HCT116 (cell line): ENCODE measurements around the gene GRIN2A. TPM values are rescaled to one million over a fixed set of nuclear protein-coding genes. Genes with fewer than 3 reads are reported as not detected.

Source experiments
- ATAC-seq: fragments of 200-7000 bp; cut with Tn5 transposase; 2 replicates; pipeline ENCODE4 v1.9.1; 2020; ENCODE audit warnings: mild to moderate bottlenecking, moderate library complexity
- BruUV-seq: library from RNA; stranded (reverse); fragments of 400-500 nt; replicated peaks from 2 replicates; lab custom pipeline; 2021; lab: Mats Ljungman, UMichigan
- CTCF ChIA-PET: fragments of 300-600 bp; sonication (Branson Sonifier 250); formaldehyde crosslinking; loops from one replicate; lab custom pipeline; 2021; ENCODE audit warnings: antibody characterized with exemption; lab: Charles Lee
- POLR2A ChIA-PET: fragments of 300-600, 350-600 bp; sonication (Branson Sonifier 250); formaldehyde crosslinking; loops from one replicate; lab custom pipeline; 2021; ENCODE audit warnings: antibody characterized with exemption; lab: Charles Lee
- RAD21 ChIA-PET, 2 experiments: fragments of 300-600 bp; sonication (Branson Sonifier 250); formaldehyde crosslinking; loops; one replicate each; lab custom pipeline; 2023; ENCODE audit warnings: low total read pairs in 2 of 2; ENCODE audit not compliant: uncharacterized antibody in 2 of 2, unreplicated experiment in 2 of 2, low non-redundant PET in 1 of 2; lab: Charles Lee
- DNase-seq: peaks from one replicate; pipeline ENCODE4 v3.0.0-alpha.2; 2010; ENCODE audit warnings: low read depth, low spot score
- H2AFZ ChIP-seq: fragments of 200-600 bp; shearing (Covaris generic), sonication (generic); 2 replicates; pipeline ENCODE4 v1.6.1; 2017; ENCODE audit warnings: low read depth, mixed run types, mixed read lengths, antibody characterized with exemption, low read length; ENCODE audit not compliant: poor library complexity, severe bottlenecking
- H3K27ac ChIP-seq: 2 replicates; pipeline ENCODE4 v1.5.1; 2012; ENCODE audit warnings: low read depth, low read length
- H3K27me3 ChIP-seq: fragments of 200-600 bp; sonication (generic); 2 replicates; pipeline ENCODE4 v1.6.1; 2016; ENCODE audit warnings: mixed run types, low read length, mixed read lengths; ENCODE audit not compliant: insufficient read depth
- H3K36me3 ChIP-seq, 2 experiments: fragments of 200-500 bp in 1 of 2; fragments of 200-600 bp in 1 of 2; sonication (Bioruptor generic) in 1 of 2; sonication (generic) in 1 of 2; 2 replicates each; pipeline versions ENCODE4 v1.5.1 to v1.6.1; 2014 to 2016; ENCODE audit warnings: low read length in 2 of 2, inconsistent platforms in 1 of 2, mixed read lengths in 1 of 2, mixed run types in 1 of 2; ENCODE audit not compliant: insufficient read depth in 2 of 2, control insufficient read depth in 1 of 2
- H3K4me1 ChIP-seq, 2 experiments: fragments of 200-600 bp in 1 of 2; sonication (generic) in 1 of 2; 2 replicates each; pipeline versions ENCODE4 v1.5.1 to v1.6.1; 2012 to 2017; ENCODE audit warnings: low read length in 2 of 2, inconsistent platforms in 1 of 2, mild to moderate bottlenecking in 1 of 2, mixed read lengths in 1 of 2, mixed run types in 1 of 2, moderate library complexity in 1 of 2; ENCODE audit not compliant: insufficient read depth in 2 of 2, control insufficient read depth in 1 of 2
- H3K4me2 ChIP-seq: fragments of 200-600 bp; sonication (generic); 2 replicates; pipeline ENCODE4 v1.6.1; 2017; ENCODE audit warnings: mixed run types, low read length, mixed read lengths
- H3K4me3 ChIP-seq, 2 experiments: fragments of 200-600 bp in 1 of 2; sonication (generic) in 1 of 2; replicated peaks in 1 of 2; 2 replicates each; pipeline ENCODE4 v1.5.1; 2011 to 2016; ENCODE audit warnings: low read length in 2 of 2, control low read depth in 1 of 2, low read depth in 1 of 2, mild to moderate bottlenecking in 1 of 2, mixed read lengths in 1 of 2, mixed run types in 1 of 2
- H3K79me2 ChIP-seq: fragments of 200-600 bp; sonication (generic); 2 replicates; pipeline ENCODE4 v1.6.1; 2017; ENCODE audit warnings: mild to moderate bottlenecking, mixed run types, low read length, moderate library complexity, mixed read lengths; ENCODE audit not compliant: insufficient read depth
- H3K9ac ChIP-seq: fragments of 200-600 bp; sonication (generic); 2 replicates; pipeline ENCODE4 v1.6.1; 2016; ENCODE audit warnings: low read length, mixed read lengths
- H3K9me2 ChIP-seq: fragments of 200-600 bp; sonication (generic), shearing (Covaris generic); 2 replicates; pipeline ENCODE4 v1.6.1; 2017; ENCODE audit warnings: mixed run types, mild to moderate bottlenecking, moderate library complexity; ENCODE audit not compliant: insufficient read depth
- H3K9me3 ChIP-seq, 2 experiments: fragments of 200-500 bp in 1 of 2; fragments of 200-600 bp in 1 of 2; sonication (Bioruptor generic) in 1 of 2; sonication (generic) in 1 of 2; 2 replicates each; pipeline ENCODE4 v1.6.1; 2014 to 2017; ENCODE audit warnings: low read length in 2 of 2, mixed read lengths in 2 of 2, inconsistent platforms in 1 of 2, low read depth in 1 of 2, mild to moderate bottlenecking in 1 of 2, mixed run types in 1 of 2, moderate library complexity in 1 of 2; ENCODE audit not compliant: control insufficient read depth in 1 of 2, insufficient read depth in 1 of 2
- H4K20me1 ChIP-seq: fragments of 200-600 bp; sonication (generic), shearing (Covaris generic); 2 replicates; pipeline ENCODE4 v1.6.1; 2017; ENCODE audit warnings: mixed run types, mild to moderate bottlenecking, moderate library complexity; ENCODE audit not compliant: insufficient read depth
- CEBPB ChIP-seq: IDR thresholded peaks from 2 replicates; pipeline ENCODE4 v1.6.1; 2012; ENCODE audit warnings: low read depth
- RAD21 ChIP-seq: IDR thresholded peaks from 2 replicates; pipeline ENCODE4 v1.6.1; 2012; ENCODE audit warnings: low read depth, mild to moderate bottlenecking
- REST ChIP-seq: IDR thresholded peaks from 2 replicates; pipeline ENCODE4 v1.6.1; 2012; ENCODE audit warnings: low read depth
- SIN3A ChIP-seq: IDR thresholded peaks from 2 replicates; pipeline ENCODE4 v1.6.1; 2012; ENCODE audit warnings: low read depth
- TCF7L2 ChIP-seq: IDR thresholded peaks from 2 replicates; pipeline ENCODE4 v1.7.0; 2011; ENCODE audit warnings: borderline replicate concordance, inconsistent platforms; ENCODE audit not compliant: insufficient read depth, insufficient read length; ENCODE audit errors: extremely low read depth
- YY1 ChIP-seq: IDR thresholded peaks from 2 replicates; pipeline ENCODE4 v1.6.1; 2011; ENCODE audit warnings: low read length, low read depth, moderate library complexity, mild to moderate bottlenecking; ENCODE audit not compliant: insufficient replicate concordance; ENCODE audit errors: extremely low read depth
- intact Hi-C: fragments of 100-400 bp; cut with micrococcal nuclease; formaldehyde crosslinking; loops from 2 replicates; pipeline ENCODE4 v1.10.0; 2022
- total RNA-seq: library from RNA; stranded (reverse); gene quantifications from one replicate; pipeline ENCODE4 v1.2.1, GENCODE V29; 2021; ENCODE audit not compliant: unreplicated experiment

Gene GRIN2A
- total RNA-seq, 1 experiment from 2014 or later, result 0.02 TPM

GRCh38 chr16:9706217-9706836, 475.9 kb downstream of the GRIN2A start:
- H3K36me3 ChIP-seq, result no peaks in the 10 kb centered on the region
- no peaks in the 10 kb centered on the region for H3K4me1 ChIP-seq
- no peaks in the 10 kb centered on the region for H3K79me2 ChIP-seq
- DNase-seq, result no peak
- RAD21 ChIA-PET, result interaction anchor here in 1 of 2 experiments (0.6 kb wide), 1 partner anchor 127 kb away, joined by 3 read pairs; no protein-coding TSS in a partner anchor
- POLR2A ChIA-PET, result no interaction called here
- BruUV-seq, result no TSS peak
- H3K9ac ChIP-seq, result no peak overlapping the region
- no peak for TF ChIP-seq REST
- no peak for TF ChIP-seq TCF7L2
- no peak for TF ChIP-seq YY1
- TF ChIP-seq SIN3A, result no peak
- TF ChIP-seq CEBPB, result no peak
- TF ChIP-seq RAD21, result no peak
- ATAC-seq, result no peak
- no peak overlapping the region for H2AFZ ChIP-seq
- no peak overlapping the region for H3K4me2 ChIP-seq
- peaks cover 21% of the 10 kb centered on the region; the same call in 1 of the 2 replicates for H3K27me3 ChIP-seq
- H4K20me1 ChIP-seq, result no peaks in the 10 kb centered on the region
- no peak overlapping the region for H3K27ac ChIP-seq
- no peaks in the 10 kb centered on the region for H3K9me2 ChIP-seq
- CTCF ChIA-PET, result no interaction called here
- H3K9me3 ChIP-seq, result no peaks in the 10 kb centered on the region
- intact Hi-C loops, result no loop called here
- H3K4me3 ChIP-seq, result no peak overlapping the region
